PC-9 (cell line): ENCODE results near the gene MIP. TPM values are rescaled to one million over a fixed set of nuclear protein-coding genes. Genes with fewer than 3 reads are reported as not detected.

Experiments
- BruUV-seq: library from RNA; stranded (reverse); fragments of 400-500 nt; replicated peaks from 2 replicates; lab custom pipeline; 2021; lab: Mats Ljungman, UMichigan
- CTCF ChIA-PET: fragments of 300-600 bp; sonication (Branson Sonifier 250); formaldehyde crosslinking; loops from one replicate; lab custom pipeline; 2022; ENCODE audit warnings: antibody characterized with exemption; lab: Charles Lee
- POLR2A ChIA-PET: fragments of 300-600 bp; sonication (Branson Sonifier 250); formaldehyde crosslinking; loops from one replicate; lab custom pipeline; 2022; ENCODE audit warnings: antibody characterized with exemption; ENCODE audit not compliant: unreplicated experiment; lab: Charles Lee
- DNase-seq, 2 experiments: peaks; one replicate each; pipeline versions ENCODE4 v3.0.0 to v3.0.0-alpha.2; 2015 to 2022; ENCODE audit warnings: mixed read lengths in 1 of 2
- H2AFZ ChIP-seq: fragments of 200-600 bp; sonication (generic); 2 replicates; pipeline ENCODE4 v1.8.1; 2017; ENCODE audit warnings: antibody characterized with exemption
- H3F3A ChIP-seq: fragments of 200-600 bp; sonication (generic); 2 replicates; pipeline ENCODE4 v1.8.1; 2017; ENCODE audit warnings: antibody characterized with exemption, mild to moderate bottlenecking, low read depth; ENCODE audit not compliant: insufficient read depth
- H3K27ac ChIP-seq: fragments of 200-600 bp; sonication (generic); 2 replicates; pipeline ENCODE4 v1.6.1; 2016; ENCODE audit warnings: mixed run types
- H3K27me3 ChIP-seq: fragments of 200-600 bp; sonication (generic); 2 replicates; pipeline ENCODE4 v1.6.1; 2016; ENCODE audit warnings: low read depth, mixed run types; ENCODE audit not compliant: insufficient read depth
- H3K36me3 ChIP-seq: fragments of 200-600 bp; sonication (generic); 2 replicates; pipeline ENCODE4 v1.6.1; 2016; ENCODE audit warnings: low read depth, mixed run types
- H3K4me1 ChIP-seq: fragments of 200-600 bp; sonication (generic); replicated peaks from 2 replicates; pipeline ENCODE4 v1.6.1; 2016; ENCODE audit warnings: mixed run types; ENCODE audit not compliant: insufficient read depth
- H3K4me2 ChIP-seq: fragments of 200-600 bp; sonication (generic); 2 replicates; pipeline ENCODE4 v1.6.1; 2017; ENCODE audit warnings: mixed run types
- H3K4me3 ChIP-seq: fragments of 200-600 bp; sonication (generic); 2 replicates; pipeline ENCODE4 v1.6.1; 2016; ENCODE audit warnings: mixed run types
- H3K79me2 ChIP-seq: fragments of 200-600 bp; sonication (generic); 2 replicates; pipeline ENCODE4 v1.6.1; 2017; ENCODE audit warnings: low read depth, mixed run types
- H3K9me2 ChIP-seq: fragments of 200-600 bp; sonication (generic); 2 replicates; pipeline ENCODE4 v1.8.1; 2017; ENCODE audit warnings: mild to moderate bottlenecking; ENCODE audit not compliant: insufficient read depth
- H3K9me3 ChIP-seq: fragments of 200-600 bp; sonication (generic); 2 replicates; pipeline ENCODE4 v1.8.1; 2016; ENCODE audit warnings: low read depth; ENCODE audit not compliant: insufficient read depth
- H4K20me1 ChIP-seq: fragments of 200-600 bp; sonication (generic); 2 replicates; pipeline ENCODE4 v1.8.1; 2017; ENCODE audit not compliant: insufficient read depth
- CTCF ChIP-seq: fragments of 200-600 bp; sonication (generic); conservative IDR thresholded peaks from 2 replicates; pipeline ENCODE4 v1.6.1; 2017; ENCODE audit warnings: mixed run types, antibody characterized with exemption, mild to moderate bottlenecking, moderate library complexity
- EZH2 ChIP-seq: fragments of 200-600 bp; sonication (generic); IDR thresholded peaks from 2 replicates; pipeline ENCODE4 v1.8.0; 2017; ENCODE audit warnings: antibody characterized with exemption, low read depth
- intact Hi-C: fragments of 100-400 bp; cut with micrococcal nuclease; formaldehyde crosslinking; loops from one replicate; pipeline ENCODE4 v1.10.0; 2022; ENCODE audit not compliant: unreplicated experiment
- total RNA-seq: library from RNA; stranded (reverse); gene quantifications from 2 replicates; pipeline ENCODE4 v1.2.3, GENCODE V29; 2021

Gene MIP
- total RNA-seq, 1 experiment from 2014 or later, result not detected

GRCh38 chr12:56417739-56418138 lies 36.7 kb downstream of the MIP start:
- Histone ChIP-seq H3K4me2 (no peak overlapping the region), H3K27ac (no peak overlapping the region), H3K4me3 (no peak overlapping the region), H3F3A (no peaks in the 10 kb centered on the region), H3K9me2 (no peaks in the 10 kb centered on the region), H3K4me1 (no peaks in the 10 kb centered on the region), H3K36me3 (no peaks in the 10 kb centered on the region), H4K20me1 (no peaks in the 10 kb centered on the region), H3K9me3 (no peaks in the 10 kb centered on the region), H3K27me3 (no peaks in the 10 kb centered on the region), H2AFZ (no peak overlapping the region), H3K79me2 (no peaks in the 10 kb centered on the region)
- intact Hi-C loops, result no loop called here
- POLR2A ChIA-PET, result interaction anchor here (0.7 kb wide), 1 partner anchor 151 kb away, joined by 4 read pairs; no protein-coding TSS in a partner anchor
- TF ChIP-seq EZH2 (no peak), CTCF (no peak)
- no TSS peak for BruUV-seq
- no peak for DNase-seq
- CTCF ChIA-PET, result no interaction called here

- no TSS peak for BruUV-seq
These were observed 40.1 kb downstream of the MIP start for GRCh38 chr12:56414401-56414800.

GRCh38 chr12:56413392-56413791 lies 41.1 kb downstream of the MIP start:
- Histone ChIP-seq H3K27me3 (no peaks in the 10 kb centered on the region), H3K9me2 (no peaks in the 10 kb centered on the region), H3K27ac (no peak overlapping the region), H2AFZ (no peak overlapping the region), H3K4me3 (no peak overlapping the region), H3K9me3 (no peaks in the 10 kb centered on the region), H3K36me3 (no peaks in the 10 kb centered on the region), H3K79me2 (no peaks in the 10 kb centered on the region), H3K4me1 (no peaks in the 10 kb centered on the region), H3F3A (no peaks in the 10 kb centered on the region), H3K4me2 (no peak overlapping the region), H4K20me1 (no peaks in the 10 kb centered on the region)
- DNase-seq, result no peak
- no TSS peak for BruUV-seq
- no peak for TF ChIP-seq EZH2
- ChIA-PET CTCF (no interaction called here), POLR2A (no interaction called here)
- intact Hi-C loops, result no loop called here

More at GRCh38 chr12:56414401-56414800, 40.1 kb downstream of the MIP start:
- Histone ChIP-seq H3K27ac (no peak overlapping the region), H3K4me2 (no peak overlapping the region), H3K36me3 (no peaks in the 10 kb centered on the region), H3K79me2 (no peaks in the 10 kb centered on the region), H4K20me1 (no peaks in the 10 kb centered on the region), H3K9me2 (no peaks in the 10 kb centered on the region), H3K9me3 (no peaks in the 10 kb centered on the region), H3K4me1 (no peaks in the 10 kb centered on the region), H3K4me3 (no peak overlapping the region), H3K27me3 (no peaks in the 10 kb centered on the region), H3F3A (no peaks in the 10 kb centered on the region), H2AFZ (no peak overlapping the region)
- intact Hi-C loops, result no loop called here
- no peak for DNase-seq
- POLR2A ChIA-PET, result interaction anchor here (0.6 kb wide), 1 partner anchor 98 kb away, joined by 5 read pairs; no protein-coding TSS in a partner anchor
- no peak for TF ChIP-seq CTCF
- TF ChIP-seq EZH2, result no peak
- CTCF ChIA-PET, result no interaction called here
